Measurements from ENCODE around the gene DYRK1A. TPM values are rescaled to one million over a fixed set of nuclear protein-coding genes. Genes with fewer than 3 reads are reported as not detected.
A peak's percentile ranks its signal among the peaks of the same experiment; 100 is the strongest.

DYRK1A gene
- total and polyA plus RNA-seq, 2 of the 13 experiments (the other 11 are each of a cell fraction or from before 2014, with no cell fraction given) = 24.6 to 34.2 TPM

- POLR2A ChIA-PET = no interaction called here
- ATAC-seq (no peak), DNase-seq (ENCODE audit: low spot score) (no peak), FAIRE-seq (no peak)
- Histone ChIP-seq H4K20me1 (ENCODE audit: insufficient read depth, low read length) (no peaks in the 10 kb centered on the region), H3K4me3 (replicated peaks in 1 of 3; ENCODE audit: insufficient read depth in 1 of 3, low read depth in 2 of 3, low read length in 3 of 3) (no peak overlapping the region), H3K4me2 (ENCODE audit: low read depth, low read length) (no peak overlapping the region), H3K9me3 (ENCODE audit: low read length) (no peaks in the 10 kb centered on the region), H3K9ac (ENCODE audit: insufficient read depth, low read depth, low read length) (no peak overlapping the region), H3K4me1 (ENCODE audit: insufficient read depth, low read length) (peaks cover 11% of the 10 kb centered on the region), H3K79me2 (ENCODE audit: insufficient read depth, low read length) (no peaks in the 10 kb centered on the region), H2AFZ (ENCODE audit: low read length) (no peak overlapping the region), H3K27ac (ENCODE audit: extremely low read length, insufficient read depth, low read length) (no peak overlapping the region), H3K36me3 (replicated peaks in 1 of 2; ENCODE audit: control insufficient read depth in 1 of 2, insufficient read depth in 2 of 2, low read length in 2 of 2) (no peaks in the 10 kb centered on the region), H3K27me3 (ENCODE audit: control insufficient read depth in 1 of 2, insufficient read depth in 2 of 2, low read length in 2 of 2) (no peaks in the 10 kb centered on the region; a peak in 1 of 5 replicates)
- in situ Hi-C loops (cut with HindIII; ENCODE audit: extremely low pct_ligation_motif_present, low pct_unique_long_range_greater_than_20kb) = no loop called here
- intact Hi-C loops (cut with micrococcal nuclease; ENCODE audit: unreplicated experiment) = no loop called here
- no peak for TF ChIP-seq SNAI1 (CRISPR knock-in tag; IDR thresholded peaks at IDR 0.05; ENCODE audit: borderline replicate concordance)
- peak; percentile 42; the same call in 1 of the 2 replicates for TF ChIP-seq ZBTB33 (CRISPR knock-in tag; IDR thresholded peaks at IDR 0.05)
- CTCF ChIA-PET (ENCODE audit: low intra/inter-chr PET ratio, low total read pairs) = no interaction called here
- WGBS (ENCODE audit: low lambda C conversion rate) = 57% methylated on average over 22 of the region's 22 CpGs
- no TSS peak for BruUV-seq (replicated peaks)
Measured at GRCh38 chr21:37546299-37546908, 179.8 kb downstream of the DYRK1A start.

- H2AFZ ChIP-seq (ENCODE audit: low read length) = no peak overlapping the region
- no peaks in the 10 kb centered on the region for H3K79me2 ChIP-seq (ENCODE audit: insufficient read depth, low read length)
- intact Hi-C loops (cut with micrococcal nuclease; ENCODE audit: unreplicated experiment) (no loop called here), in situ Hi-C loops (cut with HindIII; ENCODE audit: extremely low pct_ligation_motif_present, low pct_unique_long_range_greater_than_20kb) (no loop called here)
- no peak for ATAC-seq
- POLR2A ChIA-PET = no interaction called here
- H3K27ac ChIP-seq (ENCODE audit: extremely low read length, insufficient read depth, low read length) = no peak overlapping the region
- 56% methylated on average over 23 of the region's 23 CpGs for WGBS (ENCODE audit: low lambda C conversion rate)
- H3K9me3 ChIP-seq (ENCODE audit: low read length) = no peaks in the 10 kb centered on the region
- H3K27me3 ChIP-seq (ENCODE audit: control insufficient read depth in 1 of 2, insufficient read depth in 2 of 2, low read length in 2 of 2) = no peaks in the 10 kb centered on the region; a peak in 1 of 5 replicates
- CTCF ChIA-PET (ENCODE audit: low intra/inter-chr PET ratio, low total read pairs) = no interaction called here
- H3K4me2 ChIP-seq (ENCODE audit: low read depth, low read length) = no peak overlapping the region
- H3K4me1 ChIP-seq (ENCODE audit: insufficient read depth, low read length) = peaks cover 17% of the 10 kb centered on the region
- no TSS peak for BruUV-seq (replicated peaks)
- no peak for DNase-seq (ENCODE audit: low spot score)
- H4K20me1 ChIP-seq (ENCODE audit: insufficient read depth, low read length) = no peaks in the 10 kb centered on the region
- FAIRE-seq = no peak
- H3K4me3 ChIP-seq (replicated peaks in 1 of 3; ENCODE audit: insufficient read depth in 1 of 3, low read depth in 2 of 3, low read length in 3 of 3) = no peak overlapping the region
- no peak overlapping the region for H3K9ac ChIP-seq (ENCODE audit: insufficient read depth, low read depth, low read length)
- H3K36me3 ChIP-seq (replicated peaks in 1 of 2; ENCODE audit: control insufficient read depth in 1 of 2, insufficient read depth in 2 of 2, low read length in 2 of 2) = no peaks in the 10 kb centered on the region
- no peak for TF ChIP-seq KIAA2018 (CRISPR knock-in tag; IDR thresholded peaks at IDR 0.05; ENCODE audit: borderline replicate concordance)
Measured at GRCh38 chr21:37546949-37547614, 180.5 kb downstream of the DYRK1A start.
